PC-3 (cell line): ENCODE results near the gene COL21A1.

Source experiments
- EZH2 ChIP-seq: fragments of 300-600 bp; sonication (generic); IDR thresholded peaks from one replicate; pipeline ENCODE4 v1.6.1; 2017; ENCODE audit warnings: antibody characterized with exemption, mild to moderate bottlenecking, low read length; ENCODE audit not compliant: unreplicated experiment
- TF ChIP-seq, protein P1 (sequence below): fragments of 300-600 bp; sonication (generic); conservative IDR thresholded peaks from 2 replicates; pipeline ENCODE4 v1.5.1; 2017; ENCODE audit warnings: antibody characterized with exemption, low read depth, mild to moderate bottlenecking, low read length

DNA sequence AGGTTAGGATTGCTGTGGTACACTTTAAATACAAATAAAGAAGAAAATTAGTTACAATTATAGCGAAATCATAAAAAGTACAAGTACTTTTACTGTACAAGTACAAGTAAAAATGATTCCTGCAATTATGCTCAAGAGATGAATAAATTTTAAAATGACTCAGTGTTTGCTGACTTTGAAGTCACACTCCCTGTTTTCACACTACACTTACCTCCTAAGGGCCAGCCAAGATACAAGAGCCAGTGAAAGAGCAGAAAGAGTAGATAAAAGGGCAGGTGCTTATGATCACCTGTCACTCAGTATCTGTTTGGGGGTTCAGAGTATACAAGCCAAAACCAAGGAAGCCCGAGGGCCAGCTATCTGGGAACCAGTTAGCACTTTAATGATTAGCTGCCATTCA lies 41.0 kb upstream of the COL21A1 start:
- TF ChIP-seq EZH2, result no peak
- TF ChIP-seq, protein P1, sequence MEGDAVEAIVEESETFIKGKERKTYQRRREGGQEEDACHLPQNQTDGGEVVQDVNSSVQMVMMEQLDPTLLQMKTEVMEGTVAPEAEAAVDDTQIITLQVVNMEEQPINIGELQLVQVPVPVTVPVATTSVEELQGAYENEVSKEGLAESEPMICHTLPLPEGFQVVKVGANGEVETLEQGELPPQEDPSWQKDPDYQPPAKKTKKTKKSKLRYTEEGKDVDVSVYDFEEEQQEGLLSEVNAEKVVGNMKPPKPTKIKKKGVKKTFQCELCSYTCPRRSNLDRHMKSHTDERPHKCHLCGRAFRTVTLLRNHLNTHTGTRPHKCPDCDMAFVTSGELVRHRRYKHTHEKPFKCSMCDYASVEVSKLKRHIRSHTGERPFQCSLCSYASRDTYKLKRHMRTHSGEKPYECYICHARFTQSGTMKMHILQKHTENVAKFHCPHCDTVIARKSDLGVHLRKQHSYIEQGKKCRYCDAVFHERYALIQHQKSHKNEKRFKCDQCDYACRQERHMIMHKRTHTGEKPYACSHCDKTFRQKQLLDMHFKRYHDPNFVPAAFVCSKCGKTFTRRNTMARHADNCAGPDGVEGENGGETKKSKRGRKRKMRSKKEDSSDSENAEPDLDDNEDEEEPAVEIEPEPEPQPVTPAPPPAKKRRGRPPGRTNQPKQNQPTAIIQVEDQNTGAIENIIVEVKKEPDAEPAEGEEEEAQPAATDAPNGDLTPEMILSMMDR, result no peak
